ENCODE results near the gene UBL4A. TPM values are rescaled to one million over a fixed set of nuclear protein-coding genes. Genes with fewer than 3 reads are reported as not detected.

The UBL4A gene
- total and polyA plus RNA-seq, 9 of the 15 experiments (the other 6 are each of a cell fraction or from before 2014, with no cell fraction given) = 15.2 to 140 (median 100) TPM

DNA sequence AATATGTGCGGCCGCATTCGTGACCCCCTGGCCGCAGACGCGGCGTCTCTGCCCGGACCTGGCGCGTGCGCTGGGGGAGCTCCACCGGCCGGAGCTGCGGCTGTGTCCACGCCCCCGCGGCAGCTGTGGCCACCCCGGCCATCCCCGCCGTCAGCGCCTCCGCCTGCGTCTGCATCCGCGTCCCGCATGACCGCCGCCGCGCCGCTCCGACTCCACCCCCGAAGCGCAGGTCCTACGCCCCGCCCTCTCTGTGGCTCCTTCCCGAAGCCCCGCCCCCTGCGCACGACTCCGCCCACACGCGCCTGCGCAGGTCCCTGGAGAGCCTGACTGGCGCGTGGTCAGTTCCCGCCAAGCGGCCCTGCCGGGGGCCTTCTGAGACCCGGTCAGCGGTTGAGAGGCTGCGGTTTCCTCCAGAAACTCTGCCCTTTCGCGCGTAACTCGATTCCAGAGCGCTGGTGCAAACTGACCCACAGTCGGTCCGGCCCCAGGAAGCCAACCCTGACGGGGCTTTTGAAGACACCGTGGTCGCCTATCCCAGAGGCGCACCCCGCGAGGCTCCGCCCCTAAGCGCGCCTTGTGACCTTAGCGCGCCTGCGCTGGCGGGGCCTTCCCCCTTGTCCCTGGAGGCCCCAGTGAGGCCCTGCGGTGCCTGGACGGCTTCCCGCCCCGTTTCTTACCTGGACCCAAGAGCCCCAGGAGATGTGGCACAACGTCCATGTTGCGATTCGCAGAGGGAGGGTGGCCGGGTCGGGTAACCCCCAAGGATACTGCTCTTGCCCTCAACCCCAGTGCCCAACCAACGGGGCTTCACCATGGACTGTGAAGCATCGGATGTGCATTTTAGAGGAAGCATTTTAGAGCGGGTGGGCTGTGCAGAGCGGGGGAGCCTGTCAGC is 7.4 kb downstream of the UBL4A start, which contains the start of gene LAGE3 (continued):
- TF ChIP-seq, protein P1, sequence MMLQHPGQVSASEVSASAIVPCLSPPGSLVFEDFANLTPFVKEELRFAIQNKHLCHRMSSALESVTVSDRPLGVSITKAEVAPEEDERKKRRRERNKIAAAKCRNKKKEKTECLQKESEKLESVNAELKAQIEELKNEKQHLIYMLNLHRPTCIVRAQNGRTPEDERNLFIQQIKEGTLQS (IDR thresholded peaks at IDR 0.05) = no peak
- TF ChIP-seq, protein P1 (CRISPR knock-in tag; conservative IDR thresholded peaks at IDR 0.05) = peak; percentile 85
- TF ChIP-seq CHD2 (IDR thresholded peaks at IDR 0.05; ENCODE audit: low read depth, low read length) = 0 out of 2 replicates have a peak, but pooled peaks have one; percentile 13
- no peak for TF ChIP-seq ETV5 (CRISPR knock-in tag; IDR thresholded peaks at IDR 0.05; ENCODE audit: low read depth)
- peak; percentile 54; the same call in 1 of the 2 replicates for TF ChIP-seq BHLHE40 (IDR thresholded peaks at IDR 0.05; ENCODE audit: low read length)
- TF ChIP-seq ZNF644 (tag; IDR thresholded peaks at IDR 0.05; ENCODE audit: low read depth) = no peak
- no peak for TF ChIP-seq NR4A1 (CRISPR knock-in tag; IDR thresholded peaks at IDR 0.05)
- TF ChIP-seq NR4A1 (tag; IDR thresholded peaks at IDR 0.05) = peak; percentile 38; the same call in 1 of the 2 replicates
- TF ChIP-seq ASH1L (IDR thresholded peaks at IDR 0.05; ENCODE audit: borderline replicate concordance, low read depth, partially characterized antibody) = no peak
- TF ChIP-seq MEIS2 (IDR thresholded peaks at IDR 0.05; ENCODE audit: partially characterized antibody) = peak; percentile 89
- TF ChIP-seq PPARD (CRISPR knock-in tag; IDR thresholded peaks at IDR 0.05) = no peak
- peak; percentile 19; the same call in 1 of the 2 replicates for TF ChIP-seq JUND (IDR thresholded peaks at IDR 0.05; ENCODE audit: borderline replicate concordance, low read depth, low read length)
- no peak for TF ChIP-seq JUND (tag; IDR thresholded peaks at IDR 0.05; ENCODE audit: borderline replicate concordance, low read depth, low read length)
- TF ChIP-seq NR3C1 (CRISPR knock-in tag; IDR thresholded peaks at IDR 0.05) = 0 out of 2 replicates have a peak, but pooled peaks have one; percentile 56
- peak; percentile 100 for TF ChIP-seq RB1 (IDR thresholded peaks at IDR 0.05; ENCODE audit: low read depth)
- TF ChIP-seq PRMT5 (CRISPR knock-in tag; IDR thresholded peaks at IDR 0.05) = no peak
- TF ChIP-seq, protein P2, sequence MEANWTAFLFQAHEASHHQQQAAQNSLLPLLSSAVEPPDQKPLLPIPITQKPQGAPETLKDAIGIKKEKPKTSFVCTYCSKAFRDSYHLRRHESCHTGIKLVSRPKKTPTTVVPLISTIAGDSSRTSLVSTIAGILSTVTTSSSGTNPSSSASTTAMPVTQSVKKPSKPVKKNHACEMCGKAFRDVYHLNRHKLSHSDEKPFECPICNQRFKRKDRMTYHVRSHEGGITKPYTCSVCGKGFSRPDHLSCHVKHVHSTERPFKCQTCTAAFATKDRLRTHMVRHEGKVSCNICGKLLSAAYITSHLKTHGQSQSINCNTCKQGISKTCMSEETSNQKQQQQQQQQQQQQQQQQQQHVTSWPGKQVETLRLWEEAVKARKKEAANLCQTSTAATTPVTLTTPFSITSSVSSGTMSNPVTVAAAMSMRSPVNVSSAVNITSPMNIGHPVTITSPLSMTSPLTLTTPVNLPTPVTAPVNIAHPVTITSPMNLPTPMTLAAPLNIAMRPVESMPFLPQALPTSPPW (CRISPR knock-in tag; IDR thresholded peaks at IDR 0.05) = peak; percentile 59
- TF ChIP-seq ZNF766 (CRISPR knock-in tag; conservative IDR thresholded peaks at IDR 0.05) = peak; percentile 52; the same call in 1 of the 2 replicates
- peak; percentile 75; the same call in 1 of the 2 replicates for TF ChIP-seq SMAD3 (CRISPR knock-in tag; conservative IDR thresholded peaks at IDR 0.05)
- TF ChIP-seq CXXC5 (CRISPR knock-in tag; IDR thresholded peaks at IDR 0.05) = peak; percentile 90
- TF ChIP-seq THAP12 (CRISPR knock-in tag; IDR thresholded peaks at IDR 0.05) = peak; percentile 45; the same call in 1 of the 2 replicates
- TF ChIP-seq SRF (CRISPR knock-in tag; IDR thresholded peaks at IDR 0.05) = peak in 1 of 2 experiments; percentile 8; a peak in 1 of 4 replicates
- TF ChIP-seq FOXK2 (conservative IDR thresholded peaks at IDR 0.05 in 1 of 2, IDR thresholded peaks at IDR 0.05 in 1 of 2; ENCODE audit: low read depth in 2 of 2) = 0 out of 4 replicates have a peak, but pooled peaks of 1 of the 2 experiments have one; percentile 31
